ENCODE results near the gene ANKRD9.

ANKRD9 gene

GRCh38 chr14:102505775-102506625 lies 3.6 kb downstream of the ANKRD9 start:
- H3K36me3 ChIP-seq (ENCODE audit: control insufficient read depth, insufficient read depth, low read length), result peaks cover 3% of the 10 kb centered on the region
- H3K27me3 ChIP-seq (ENCODE audit: control insufficient read depth, insufficient read depth, low read length), result no peaks in the 10 kb centered on the region
- no peaks in the 10 kb centered on the region for H3K9me3 ChIP-seq (ENCODE audit: control insufficient read depth, low read length)
- H3K4me1 ChIP-seq (ENCODE audit: control insufficient read depth, insufficient read depth, low read length), result peaks cover 21% of the 10 kb centered on the region
- H3K4me3 ChIP-seq (ENCODE audit: low read length), result no peak overlapping the region
- H3K9ac ChIP-seq (ENCODE audit: low read length), result no peak overlapping the region

DNA sequence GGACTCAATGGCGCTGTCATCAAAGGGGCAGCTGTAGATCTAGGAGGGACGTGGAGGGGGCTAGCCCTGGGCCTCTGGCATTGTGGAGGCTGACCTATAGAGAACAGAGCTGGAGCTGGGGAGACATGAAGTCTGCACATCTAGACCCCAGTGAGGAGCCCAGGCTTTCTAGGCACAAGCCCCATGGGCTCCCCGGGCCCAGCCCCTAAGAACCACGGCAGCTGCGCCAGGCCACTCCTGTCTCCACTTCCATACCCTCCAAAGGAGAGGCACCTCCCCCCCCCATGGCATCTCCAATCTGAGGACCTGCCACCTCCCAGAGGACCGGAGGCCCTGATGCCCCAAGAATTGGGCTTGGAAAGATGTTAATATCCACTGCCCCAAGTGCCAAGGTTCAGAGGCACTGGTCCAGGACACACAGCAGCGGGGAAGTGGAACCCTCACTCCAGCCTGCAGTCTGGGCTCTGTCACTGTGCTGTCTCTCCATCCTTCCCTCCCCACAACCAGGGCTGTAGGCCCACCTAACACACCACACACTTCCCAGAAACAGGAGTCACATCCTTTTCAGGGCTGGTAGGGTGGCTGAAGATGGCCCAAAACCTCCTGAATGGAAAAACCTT lies 4.5 kb downstream of the ANKRD9 start:
- Histone ChIP-seq H3K4me3 (ENCODE audit: low read length) (no peak overlapping the region), H3K9ac (ENCODE audit: low read length) (no peak overlapping the region), H3K36me3 (ENCODE audit: control insufficient read depth, insufficient read depth, low read length) (peaks cover 3% of the 10 kb centered on the region), H3K4me1 (ENCODE audit: control insufficient read depth, insufficient read depth, low read length) (peaks cover 20% of the 10 kb centered on the region), H3K9me3 (ENCODE audit: control insufficient read depth, low read length) (no peaks in the 10 kb centered on the region), H3K27me3 (ENCODE audit: control insufficient read depth, insufficient read depth, low read length) (no peaks in the 10 kb centered on the region)

- no peaks in the 10 kb centered on the region for H3K9me3 ChIP-seq (ENCODE audit: control insufficient read depth, low read length)
- H3K27me3 ChIP-seq (ENCODE audit: control insufficient read depth, insufficient read depth, low read length), result no peaks in the 10 kb centered on the region
- peaks cover 19% of the 10 kb centered on the region for H3K4me1 ChIP-seq (ENCODE audit: control insufficient read depth, insufficient read depth, low read length)
- H3K9ac ChIP-seq (ENCODE audit: low read length), result no peak overlapping the region
- H3K4me3 ChIP-seq (ENCODE audit: low read length), result no peak overlapping the region
- peaks cover 3% of the 10 kb centered on the region for H3K36me3 ChIP-seq (ENCODE audit: control insufficient read depth, insufficient read depth, low read length)
Observed at GRCh38 chr14:102504328-102504999, 5.1 kb downstream of the ANKRD9 start.

GRCh38 chr14:102503641-102504327 lies 5.8 kb downstream of the ANKRD9 start:
- Histone ChIP-seq H3K27me3 (ENCODE audit: control insufficient read depth, insufficient read depth, low read length) (no peaks in the 10 kb centered on the region), H3K4me1 (ENCODE audit: control insufficient read depth, insufficient read depth, low read length) (peaks cover 17% of the 10 kb centered on the region), H3K4me3 (ENCODE audit: low read length) (no peak overlapping the region), H3K36me3 (ENCODE audit: control insufficient read depth, insufficient read depth, low read length) (peaks cover 3% of the 10 kb centered on the region), H3K9me3 (ENCODE audit: control insufficient read depth, low read length) (no peaks in the 10 kb centered on the region), H3K9ac (ENCODE audit: low read length) (no peak overlapping the region)

GRCh38 chr14:102502571-102502970 lies 7.0 kb downstream of the ANKRD9 start:
- peaks cover 8% of the 10 kb centered on the region for H3K4me1 ChIP-seq (ENCODE audit: control insufficient read depth, insufficient read depth, low read length)
- H3K27me3 ChIP-seq (ENCODE audit: control insufficient read depth, insufficient read depth, low read length), result no peaks in the 10 kb centered on the region
- peaks cover 3% of the 10 kb centered on the region for H3K36me3 ChIP-seq (ENCODE audit: control insufficient read depth, insufficient read depth, low read length)
- H3K9ac ChIP-seq (ENCODE audit: low read length), result no peak overlapping the region
- H3K4me3 ChIP-seq (ENCODE audit: low read length), result no peak overlapping the region
- H3K9me3 ChIP-seq (ENCODE audit: control insufficient read depth, low read length), result no peaks in the 10 kb centered on the region

GRCh38 chr14:102501751-102502315 lies 7.7 kb downstream of the ANKRD9 start:
- H3K4me1 ChIP-seq (ENCODE audit: control insufficient read depth, insufficient read depth, low read length), result peaks cover 8% of the 10 kb centered on the region
- no peaks in the 10 kb centered on the region for H3K9me3 ChIP-seq (ENCODE audit: control insufficient read depth, low read length)
- no peak overlapping the region for H3K4me3 ChIP-seq (ENCODE audit: low read length)
- peaks cover 3% of the 10 kb centered on the region for H3K36me3 ChIP-seq (ENCODE audit: control insufficient read depth, insufficient read depth, low read length)
- H3K27me3 ChIP-seq (ENCODE audit: control insufficient read depth, insufficient read depth, low read length), result no peaks in the 10 kb centered on the region
- no peak overlapping the region for H3K9ac ChIP-seq (ENCODE audit: low read length)

DNA sequence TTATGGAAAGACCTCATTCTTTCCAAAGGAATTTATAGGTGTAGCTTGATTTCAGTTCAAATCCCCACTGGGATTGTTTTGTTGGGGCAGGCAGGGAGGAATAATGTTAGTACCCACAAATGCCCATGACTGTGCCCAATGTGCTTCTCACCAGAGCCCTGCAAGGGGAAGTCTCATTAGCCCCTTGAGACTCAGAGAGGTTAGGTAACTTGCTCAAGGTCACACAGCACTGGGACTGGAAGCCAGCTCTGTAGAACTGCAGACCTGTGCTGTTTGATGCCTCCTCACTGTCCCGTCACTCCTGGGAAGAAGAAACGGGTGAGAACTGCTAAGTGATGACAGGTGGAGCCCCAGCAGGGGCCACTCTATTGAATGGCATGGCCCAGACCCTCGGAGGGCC lies 8.9 kb downstream of the ANKRD9 start:
- no peak overlapping the region for H3K4me3 ChIP-seq (ENCODE audit: low read length)
- no peak overlapping the region for H3K9ac ChIP-seq (ENCODE audit: low read length)
- peaks cover 8% of the 10 kb centered on the region for H3K4me1 ChIP-seq (ENCODE audit: control insufficient read depth, insufficient read depth, low read length)
- peaks cover 3% of the 10 kb centered on the region for H3K36me3 ChIP-seq (ENCODE audit: control insufficient read depth, insufficient read depth, low read length)
- no peaks in the 10 kb centered on the region for H3K9me3 ChIP-seq (ENCODE audit: control insufficient read depth, low read length)
- no peaks in the 10 kb centered on the region for H3K27me3 ChIP-seq (ENCODE audit: control insufficient read depth, insufficient read depth, low read length)

- peaks cover 8% of the 10 kb centered on the region for H3K4me1 ChIP-seq (ENCODE audit: control insufficient read depth, insufficient read depth, low read length)
- H3K36me3 ChIP-seq (ENCODE audit: control insufficient read depth, insufficient read depth, low read length), result no peaks in the 10 kb centered on the region
- H3K4me3 ChIP-seq (ENCODE audit: low read length), result no peak overlapping the region
- no peak overlapping the region for H3K9ac ChIP-seq (ENCODE audit: low read length)
- H3K27me3 ChIP-seq (ENCODE audit: control insufficient read depth, insufficient read depth, low read length), result no peaks in the 10 kb centered on the region
- H3K9me3 ChIP-seq (ENCODE audit: control insufficient read depth, low read length), result no peaks in the 10 kb centered on the region
Observed at GRCh38 chr14:102500158-102500662, 9.4 kb downstream of the ANKRD9 start.

GRCh38 chr14:102499401-102500157 lies 10.0 kb downstream of the ANKRD9 start:
- Histone ChIP-seq H3K4me3 (ENCODE audit: low read length) (no peak overlapping the region), H3K27me3 (ENCODE audit: control insufficient read depth, insufficient read depth, low read length) (no peaks in the 10 kb centered on the region), H3K36me3 (ENCODE audit: control insufficient read depth, insufficient read depth, low read length) (no peaks in the 10 kb centered on the region), H3K9ac (ENCODE audit: low read length) (no peak overlapping the region), H3K9me3 (ENCODE audit: control insufficient read depth, low read length) (no peaks in the 10 kb centered on the region), H3K4me1 (ENCODE audit: control insufficient read depth, insufficient read depth, low read length) (peaks cover 8% of the 10 kb centered on the region)

GRCh38 chr14:102498678-102499265 lies 10.8 kb downstream of the ANKRD9 start:
- H3K9ac ChIP-seq (ENCODE audit: low read length), result no peak overlapping the region
- H3K4me3 ChIP-seq (ENCODE audit: low read length), result no peak overlapping the region
- H3K4me1 ChIP-seq (ENCODE audit: control insufficient read depth, insufficient read depth, low read length), result peaks cover 8% of the 10 kb centered on the region
- no peaks in the 10 kb centered on the region for H3K9me3 ChIP-seq (ENCODE audit: control insufficient read depth, low read length)
- H3K36me3 ChIP-seq (ENCODE audit: control insufficient read depth, insufficient read depth, low read length), result no peaks in the 10 kb centered on the region
- H3K27me3 ChIP-seq (ENCODE audit: control insufficient read depth, insufficient read depth, low read length), result no peaks in the 10 kb centered on the region

All from mucosa of stomach (tissue), 1 donor.